RPMI7951 (cell line): ENCODE data around the gene ANKRD11. TPM values are rescaled to one million over a fixed set of nuclear protein-coding genes. Genes with fewer than 3 reads are reported as not detected.
"Not testable (repeated sequence)": the region's sequence is repeated elsewhere in the genome, so short reads cannot be mapped to it uniquely, and the experiment has no call there.

Experiments
- DNase-seq: peaks from one replicate; pipeline ENCODE4 v3.0.0-alpha.2; 2012; ENCODE audit warnings: low read depth
- total RNA-seq: library from RNA; depleted of rRNA; stranded (reverse); fragments of >200 nt; shearing (Covaris generic); gene quantifications from 2 replicates; pipeline ENCODE4 v1.2.3, GENCODE V29; 2014

Gene ANKRD11
- total RNA-seq, 1 experiment from 2014 or later, result 31.2 TPM

- no peak for DNase-seq
These were observed 8.1 kb downstream of the ANKRD11 start for GRCh38 chr16:89482150-89482816.

- no peak for DNase-seq
These were observed 8.9 kb downstream of the ANKRD11 start for GRCh38 chr16:89481356-89481955.

GRCh38 chr16:89478576-89479221 lies 11.7 kb downstream of the ANKRD11 start:
- peak; percentile 58 for DNase-seq

GRCh38 chr16:89476811-89477261 lies 13.5 kb downstream of the ANKRD11 start:
- no peak for DNase-seq

GRCh38 chr16:89476379-89476778 lies 14.0 kb downstream of the ANKRD11 start:
- no peak for DNase-seq

GRCh38 chr16:89475144-89475543 lies 15.2 kb downstream of the ANKRD11 start:
- DNase-seq, result no peak

GRCh38 chr16:89473791-89474414 lies 16.5 kb downstream of the ANKRD11 start:
- peak; percentile 63 for DNase-seq

- no peak for DNase-seq
These were observed 17.1 kb downstream of the ANKRD11 start for GRCh38 chr16:89473136-89473712.

- DNase-seq, result no peak
These were observed 17.7 kb downstream of the ANKRD11 start for GRCh38 chr16:89472711-89473075.

GRCh38 chr16:89467382-89467781 lies 23.0 kb downstream of the ANKRD11 start:
- DNase-seq, result no peak

- no peak for DNase-seq
These were observed 23.4 kb downstream of the ANKRD11 start for GRCh38 chr16:89466920-89467319.

GRCh38 chr16:89463312-89463711 lies 27.0 kb downstream of the ANKRD11 start:
- not testable (repeated sequence) for DNase-seq

GRCh38 chr16:89462639-89463038 lies 27.7 kb downstream of the ANKRD11 start:
- not testable (repeated sequence) for DNase-seq

GRCh38 chr16:89461890-89462289 lies 28.5 kb downstream of the ANKRD11 start:
- DNase-seq, result not testable (repeated sequence)

GRCh38 chr16:89460556-89460955 lies 29.8 kb downstream of the ANKRD11 start:
- no peak for DNase-seq

GRCh38 chr16:89458967-89459366 lies 31.4 kb downstream of the ANKRD11 start:
- no peak for DNase-seq

- no peak for DNase-seq
These were observed 31.8 kb downstream of the ANKRD11 start for GRCh38 chr16:89458551-89458950.

- no peak for DNase-seq
These were observed 33.9 kb downstream of the ANKRD11 start for GRCh38 chr16:89456419-89456959.

- no peak for DNase-seq
These were observed 34.7 kb downstream of the ANKRD11 start for GRCh38 chr16:89455692-89456091.

GRCh38 chr16:89455178-89455577 lies 35.2 kb downstream of the ANKRD11 start:
- no peak for DNase-seq

- not testable (repeated sequence) for DNase-seq
These were observed 35.8 kb downstream of the ANKRD11 start for GRCh38 chr16:89454378-89455125.
